ENCODE results near the gene PDZRN4.

PDZRN4 gene

DNA sequence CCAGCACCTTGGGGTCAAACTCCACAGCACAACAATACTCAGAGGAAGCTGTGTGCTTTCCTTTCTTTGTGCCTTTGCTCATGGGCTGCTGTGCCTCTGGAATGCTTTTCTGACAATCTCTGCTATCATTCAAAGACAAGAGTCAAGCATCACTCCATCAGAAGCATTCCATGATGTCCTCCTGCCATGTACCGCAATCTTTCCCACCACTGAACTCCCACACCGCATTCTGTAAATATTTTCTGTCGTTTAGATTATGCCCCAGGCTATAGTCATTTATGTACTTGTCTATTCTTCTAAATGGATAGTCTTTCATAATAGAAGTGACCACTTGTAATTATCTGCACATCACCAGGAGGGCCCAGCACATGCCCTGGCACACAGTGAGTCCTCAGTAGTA is 327.8 kb downstream of the PDZRN4 start:
- TF ChIP-seq, protein P1, sequence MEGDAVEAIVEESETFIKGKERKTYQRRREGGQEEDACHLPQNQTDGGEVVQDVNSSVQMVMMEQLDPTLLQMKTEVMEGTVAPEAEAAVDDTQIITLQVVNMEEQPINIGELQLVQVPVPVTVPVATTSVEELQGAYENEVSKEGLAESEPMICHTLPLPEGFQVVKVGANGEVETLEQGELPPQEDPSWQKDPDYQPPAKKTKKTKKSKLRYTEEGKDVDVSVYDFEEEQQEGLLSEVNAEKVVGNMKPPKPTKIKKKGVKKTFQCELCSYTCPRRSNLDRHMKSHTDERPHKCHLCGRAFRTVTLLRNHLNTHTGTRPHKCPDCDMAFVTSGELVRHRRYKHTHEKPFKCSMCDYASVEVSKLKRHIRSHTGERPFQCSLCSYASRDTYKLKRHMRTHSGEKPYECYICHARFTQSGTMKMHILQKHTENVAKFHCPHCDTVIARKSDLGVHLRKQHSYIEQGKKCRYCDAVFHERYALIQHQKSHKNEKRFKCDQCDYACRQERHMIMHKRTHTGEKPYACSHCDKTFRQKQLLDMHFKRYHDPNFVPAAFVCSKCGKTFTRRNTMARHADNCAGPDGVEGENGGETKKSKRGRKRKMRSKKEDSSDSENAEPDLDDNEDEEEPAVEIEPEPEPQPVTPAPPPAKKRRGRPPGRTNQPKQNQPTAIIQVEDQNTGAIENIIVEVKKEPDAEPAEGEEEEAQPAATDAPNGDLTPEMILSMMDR (IDR thresholded peaks at IDR 0.05; ENCODE audit: low read depth, low read length), result no peak
- no peak for TF ChIP-seq EZH2phosphoT487 (IDR thresholded peaks at IDR 0.05; ENCODE audit: low read depth)
- no peak overlapping the region for H2AFZ ChIP-seq (ENCODE audit: low read depth, low read length)
- no peaks in the 10 kb centered on the region for H3K36me3 ChIP-seq (replicated peaks; ENCODE audit: low read depth, low read length)
- H3K4me2 ChIP-seq (ENCODE audit: low read length), result no peak overlapping the region
- no peaks in the 10 kb centered on the region for H3K9me3 ChIP-seq (ENCODE audit: insufficient read depth, low read length)
- H3K4me3 ChIP-seq (ENCODE audit: low read length), result no peak overlapping the region
- no peaks in the 10 kb centered on the region for H3K27me3 ChIP-seq (ENCODE audit: low read depth, low read length)
- no peak overlapping the region for H3K9ac ChIP-seq (ENCODE audit: low read length)
- 0 out of 2 replicates have a peak, but pooled peaks cover under 1% of the 10 kb centered on the region for H3K4me1 ChIP-seq (ENCODE audit: low read length)
- no peaks in the 10 kb centered on the region for H4K20me1 ChIP-seq (ENCODE audit: insufficient read depth, low read length)
- H3K27ac ChIP-seq (ENCODE audit: low read length), result no peak overlapping the region
- no peaks in the 10 kb centered on the region for H3K79me2 ChIP-seq (ENCODE audit: low read length)

DNA sequence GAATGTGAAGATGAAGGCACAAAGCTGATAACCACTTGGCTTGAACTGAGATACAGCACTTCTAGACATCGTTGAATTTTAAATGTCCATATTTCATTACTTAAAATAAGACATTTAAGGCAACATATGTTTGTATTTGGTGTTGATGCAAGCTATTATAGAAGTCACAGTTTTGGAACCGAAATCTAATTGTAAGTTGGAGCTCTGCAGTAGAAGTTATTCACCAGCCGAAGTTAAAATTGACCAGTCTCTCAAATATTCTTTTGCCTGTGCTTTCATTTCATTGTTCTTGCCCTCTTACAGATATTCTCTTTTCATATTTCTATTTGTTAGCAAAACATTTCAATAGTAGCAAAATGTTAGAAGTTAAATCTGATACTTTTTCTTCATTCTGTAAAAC is 332.7 kb downstream of the PDZRN4 start:
- Histone ChIP-seq H3K9me3 (ENCODE audit: insufficient read depth, low read length) (no peaks in the 10 kb centered on the region), H3K4me2 (ENCODE audit: low read length) (no peak overlapping the region), H3K36me3 (replicated peaks; ENCODE audit: low read depth, low read length) (no peaks in the 10 kb centered on the region), H3K4me3 (ENCODE audit: low read length) (no peak overlapping the region), H2AFZ (ENCODE audit: low read depth, low read length) (no peak overlapping the region), H3K9ac (ENCODE audit: low read length) (no peak overlapping the region), H3K27me3 (ENCODE audit: low read depth, low read length) (no peaks in the 10 kb centered on the region), H3K79me2 (ENCODE audit: low read length) (no peaks in the 10 kb centered on the region), H3K4me1 (ENCODE audit: low read length) (peaks cover 9% of the 10 kb centered on the region), H3K27ac (ENCODE audit: low read length) (no peak overlapping the region), H4K20me1 (ENCODE audit: insufficient read depth, low read length) (no peaks in the 10 kb centered on the region)
- no peak for TF ChIP-seq EZH2phosphoT487 (IDR thresholded peaks at IDR 0.05; ENCODE audit: low read depth)
- TF ChIP-seq, protein P1 (IDR thresholded peaks at IDR 0.05; ENCODE audit: low read depth, low read length), result no peak

DNA sequence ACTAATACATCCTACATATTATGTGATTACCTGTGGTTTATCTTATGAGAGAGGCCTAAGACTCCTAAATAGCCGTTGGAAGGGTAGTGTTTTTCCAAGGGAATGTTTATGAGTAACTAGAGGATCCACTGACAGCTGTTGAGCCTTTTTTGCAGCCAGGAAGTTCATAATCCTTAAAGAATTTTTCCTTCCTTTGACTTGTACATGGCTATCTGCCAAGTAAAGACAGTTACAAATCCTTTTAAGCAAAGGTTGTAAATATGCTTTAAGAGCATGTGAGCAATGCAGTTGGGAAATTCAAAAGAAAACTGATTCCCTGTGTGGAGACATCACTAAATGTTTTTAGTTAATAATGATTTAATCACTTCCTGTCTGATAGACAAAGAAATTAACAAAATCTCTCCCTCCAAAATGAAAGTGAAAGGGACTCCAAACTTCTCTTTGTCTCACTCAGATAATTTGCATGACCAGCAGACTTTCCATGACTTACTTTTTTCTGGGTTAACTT is 333.8 kb downstream of the PDZRN4 start:
- peak overlapping the region; percentile 54 for H3K4me2 ChIP-seq (ENCODE audit: low read length)
- H3K9ac ChIP-seq (ENCODE audit: low read length), result no peak overlapping the region
- peak overlapping the region; percentile 76 for H2AFZ ChIP-seq (ENCODE audit: low read depth, low read length)
- TF ChIP-seq, protein P1 (IDR thresholded peaks at IDR 0.05; ENCODE audit: low read depth, low read length), result no peak
- no peak for TF ChIP-seq EZH2phosphoT487 (IDR thresholded peaks at IDR 0.05; ENCODE audit: low read depth)
- H3K4me3 ChIP-seq (ENCODE audit: low read length), result peak overlapping the region; percentile 30
- H3K27me3 ChIP-seq (ENCODE audit: low read depth, low read length), result no peaks in the 10 kb centered on the region
- H3K79me2 ChIP-seq (ENCODE audit: low read length), result no peaks in the 10 kb centered on the region
- no peaks in the 10 kb centered on the region for H3K9me3 ChIP-seq (ENCODE audit: insufficient read depth, low read length)
- H3K36me3 ChIP-seq (replicated peaks; ENCODE audit: low read depth, low read length), result no peaks in the 10 kb centered on the region
- peaks cover 9% of the 10 kb centered on the region for H3K4me1 ChIP-seq (ENCODE audit: low read length)
- H3K27ac ChIP-seq (ENCODE audit: low read length), result no peak overlapping the region
- no peaks in the 10 kb centered on the region for H4K20me1 ChIP-seq (ENCODE audit: insufficient read depth, low read length)

DNA sequence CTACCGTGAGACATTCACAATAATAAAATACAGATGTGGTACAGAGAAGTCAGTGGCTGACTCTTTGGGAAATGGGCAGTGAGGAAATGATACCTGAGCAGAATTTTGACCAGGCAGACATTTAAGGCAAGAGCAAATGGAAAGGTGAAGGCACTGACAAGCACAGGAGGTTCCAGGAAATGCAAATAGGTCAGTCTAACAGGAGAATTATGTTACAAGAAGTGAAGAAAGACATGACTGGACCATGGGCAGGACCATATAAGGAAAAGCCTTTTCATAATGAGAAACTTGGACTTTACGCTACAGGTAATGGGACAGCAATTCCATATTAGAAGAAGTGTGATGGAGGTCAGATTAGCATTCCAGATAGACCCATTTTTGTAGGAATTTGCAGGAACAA is 338.9 kb downstream of the PDZRN4 start:
- H3K36me3 ChIP-seq (replicated peaks; ENCODE audit: low read depth, low read length), result no peaks in the 10 kb centered on the region

More for the DNA sequence above, 338.9 kb downstream of the PDZRN4 start:
- Histone ChIP-seq H3K79me2 (ENCODE audit: low read length) (no peaks in the 10 kb centered on the region), H3K9ac (ENCODE audit: low read length) (no peak overlapping the region), H3K27me3 (ENCODE audit: low read depth, low read length) (no peaks in the 10 kb centered on the region), H2AFZ (ENCODE audit: low read depth, low read length) (no peak overlapping the region), H3K4me3 (ENCODE audit: low read length) (no peak overlapping the region), H3K27ac (ENCODE audit: low read length) (no peak overlapping the region), H3K4me2 (ENCODE audit: low read length) (no peak overlapping the region), H4K20me1 (ENCODE audit: insufficient read depth, low read length) (no peaks in the 10 kb centered on the region), H3K4me1 (ENCODE audit: low read length) (peaks cover 5% of the 10 kb centered on the region), H3K9me3 (ENCODE audit: insufficient read depth, low read length) (no peaks in the 10 kb centered on the region)
- TF ChIP-seq EZH2phosphoT487 (IDR thresholded peaks at IDR 0.05; ENCODE audit: low read depth), result no peak
- TF ChIP-seq, protein P1 (IDR thresholded peaks at IDR 0.05; ENCODE audit: low read depth, low read length), result no peak

Data from OCI-LY3 (cell line).